Natural killer cell (primary cell): ENCODE results near the gene PELO. TPM values are rescaled to one million over a fixed set of nuclear protein-coding genes. Genes with fewer than 3 reads are reported as not detected.

Experiments used
- ATAC-seq, 3 donors: fragments of 150-1000 bp in 2 of 3; fragments of 200-7000 bp in 1 of 3; cut with Tn5 transposase; 1 replicate in 1 of 3; 2 replicates in 2 of 3; pipeline ENCODE4 v1.10.0; 2021; ENCODE audit warnings: mild to moderate bottlenecking in 2 of 3, moderate library complexity in 2 of 3
- DNase-seq, 2 donors: peaks; one replicate each; pipeline versions ENCODE4 v3.0.0 to v3.0.0-alpha.2; 2013 to 2021; ENCODE audit warnings: mixed read lengths in 1 of 2
- H3K27ac ChIP-seq: one replicate; pipeline ENCODE4 v1.5.1; 2013; ENCODE audit warnings: mild to moderate bottlenecking, low read length
- H3K27me3 ChIP-seq: one replicate; pipeline ENCODE4 v1.6.1; 2013; ENCODE audit warnings: low read length; ENCODE audit not compliant: control insufficient read depth, insufficient read depth
- H3K36me3 ChIP-seq: one replicate; pipeline ENCODE4 v1.6.1; 2013; ENCODE audit warnings: low read length; ENCODE audit not compliant: control insufficient read depth, insufficient read depth
- H3K4me1 ChIP-seq: one replicate; pipeline ENCODE4 v1.6.1; 2013; ENCODE audit warnings: low read length; ENCODE audit not compliant: control insufficient read depth, insufficient read depth
- H3K4me3 ChIP-seq: one replicate; pipeline ENCODE4 v1.5.1; 2013; ENCODE audit warnings: low read length
- H3K9me3 ChIP-seq: one replicate; pipeline ENCODE4 v1.6.1; 2013; ENCODE audit warnings: low read length; ENCODE audit not compliant: control insufficient read depth, insufficient read depth
- H3K27ac Mint-ChIP-seq, 2 donors: one replicate each; pipeline ENCODE4 v1.8.0; 2022; ENCODE audit warnings: mild to moderate bottlenecking in 2 of 2, mixed read lengths in 2 of 2, moderate library complexity in 1 of 2
- H3K27me3 Mint-ChIP-seq, 2 donors: one replicate each; pipeline ENCODE4 v1.8.0; 2022; ENCODE audit warnings: low read depth in 2 of 2, mixed read lengths in 2 of 2
- H3K36me3 Mint-ChIP-seq: one replicate; pipeline ENCODE4 v1.8.0; 2022; ENCODE audit warnings: mixed read lengths
- H3K4me1 Mint-ChIP-seq, 2 donors: one replicate each; pipeline ENCODE4 v1.8.0; 2022; ENCODE audit warnings: mixed read lengths in 2 of 2
- H3K4me3 Mint-ChIP-seq: one replicate; pipeline ENCODE4 v1.8.0; 2022; ENCODE audit warnings: mild to moderate bottlenecking, moderate library complexity, mixed read lengths
- H3K9me3 Mint-ChIP-seq, 2 donors: one replicate each; pipeline ENCODE4 v1.8.0; 2022; ENCODE audit warnings: mixed read lengths in 2 of 2
- WGBS: methylation state at CpG from one replicate; pipeline ENCODE4 v1.1.7; 2013; ENCODE audit warnings: missing lambda C conversion rate; ENCODE audit not compliant: insufficient coverage; 5-methylcytosine and 5-hydroxymethylcytosine counted together
- intact Hi-C: fragments of 100-400 bp; cut with micrococcal nuclease; formaldehyde crosslinking; loops from one replicate; pipeline ENCODE4 v1.14.2; 2022
- total RNA-seq, 4 donors: library from RNA; stranded (reverse); fragments of 120-200 nt in 1 of 4; gene quantifications; one replicate each; pipeline versions ENCODE4 v1.2.3 to v1.2.4, GENCODE V29; 2013 to 2022
- TF ChIP-seq, protein P1 (sequence below): fragments of 200-600 bp; IDR thresholded peaks from one replicate; pipeline ENCODE4 v1.8.0; 2022; ENCODE audit warnings: antibody characterized with exemption

The PELO gene
- total RNA-seq, 3 donors from 2014 or later (not counting 1 experiment from before 2014, with no cell fraction given), result 2.6 to 3.9 (median 3.7) TPM

DNA sequence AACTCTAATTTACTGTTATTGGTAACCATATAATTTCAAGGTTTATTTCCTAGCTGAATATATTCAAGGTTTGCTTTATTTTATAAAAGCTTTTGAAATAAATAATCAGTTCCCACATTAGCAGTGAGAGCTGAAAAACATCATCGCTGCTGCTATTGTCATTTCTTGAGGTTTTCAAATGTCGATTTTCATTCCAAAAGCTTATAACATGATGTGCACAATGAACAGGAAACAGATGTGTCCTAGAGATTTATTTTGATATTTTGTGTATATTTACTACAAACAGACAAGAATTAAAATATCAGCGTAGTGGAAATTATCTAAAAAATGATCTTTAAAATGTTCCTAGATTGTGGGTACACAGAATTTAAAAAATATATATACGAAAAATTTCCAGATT, 10.5 kb upstream of the PELO start:
- Mint-ChIP-seq H3K4me3 (no peak overlapping the region), H3K9me3 (no peaks in the 10 kb centered on the region), H3K36me3 (no peaks in the 10 kb centered on the region), H3K4me1 (peaks cover 25 to 33% of the 10 kb centered on the region in 2 donors), H3K27me3 (peaks cover 16 to 40% of the 10 kb centered on the region in 2 donors), H3K27ac (no peak overlapping the region)
- TF ChIP-seq, protein P1, sequence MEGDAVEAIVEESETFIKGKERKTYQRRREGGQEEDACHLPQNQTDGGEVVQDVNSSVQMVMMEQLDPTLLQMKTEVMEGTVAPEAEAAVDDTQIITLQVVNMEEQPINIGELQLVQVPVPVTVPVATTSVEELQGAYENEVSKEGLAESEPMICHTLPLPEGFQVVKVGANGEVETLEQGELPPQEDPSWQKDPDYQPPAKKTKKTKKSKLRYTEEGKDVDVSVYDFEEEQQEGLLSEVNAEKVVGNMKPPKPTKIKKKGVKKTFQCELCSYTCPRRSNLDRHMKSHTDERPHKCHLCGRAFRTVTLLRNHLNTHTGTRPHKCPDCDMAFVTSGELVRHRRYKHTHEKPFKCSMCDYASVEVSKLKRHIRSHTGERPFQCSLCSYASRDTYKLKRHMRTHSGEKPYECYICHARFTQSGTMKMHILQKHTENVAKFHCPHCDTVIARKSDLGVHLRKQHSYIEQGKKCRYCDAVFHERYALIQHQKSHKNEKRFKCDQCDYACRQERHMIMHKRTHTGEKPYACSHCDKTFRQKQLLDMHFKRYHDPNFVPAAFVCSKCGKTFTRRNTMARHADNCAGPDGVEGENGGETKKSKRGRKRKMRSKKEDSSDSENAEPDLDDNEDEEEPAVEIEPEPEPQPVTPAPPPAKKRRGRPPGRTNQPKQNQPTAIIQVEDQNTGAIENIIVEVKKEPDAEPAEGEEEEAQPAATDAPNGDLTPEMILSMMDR, result no peak
- intact Hi-C loops, result loop anchor here (5.0 kb wide), 1 partner anchor 35 kb away; no protein-coding TSS in a partner anchor
- 56% methylated on average over 2 of the region's 4 CpGs for WGBS
- Histone ChIP-seq H3K27ac (no peak overlapping the region), H3K27me3 (no peaks in the 10 kb centered on the region), H3K36me3 (no peaks in the 10 kb centered on the region), H3K4me1 (peaks cover 7% of the 10 kb centered on the region), H3K4me3 (no peak overlapping the region), H3K9me3 (no peaks in the 10 kb centered on the region)
- DNase-seq (no peak), ATAC-seq (no peak)

DNA sequence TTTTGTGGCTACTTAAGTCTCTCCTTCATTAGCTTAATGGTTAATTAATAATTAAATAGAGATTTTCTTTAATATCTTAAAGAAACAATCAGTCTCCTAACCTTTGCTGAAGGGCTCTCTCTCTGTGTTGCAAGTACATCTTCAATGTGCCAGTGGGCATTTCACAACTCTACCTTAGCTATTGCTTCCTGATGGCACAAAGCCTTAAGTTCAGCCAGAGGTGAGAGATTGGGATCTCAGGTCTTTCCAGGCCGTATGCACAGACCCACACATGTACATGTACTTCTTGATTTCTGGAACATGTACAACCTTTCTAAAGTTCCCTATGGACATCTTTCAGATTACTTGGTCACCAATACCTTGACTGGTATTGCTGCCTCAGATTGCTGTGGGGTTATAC, 8.9 kb upstream of the PELO start:
- no peaks in the 10 kb centered on the region for H3K36me3 ChIP-seq
- H3K4me1 Mint-ChIP-seq, result peaks cover 19% of the 10 kb centered on the region in 2 donors
- no peak overlapping the region for H3K27ac ChIP-seq
- peaks cover 7% of the 10 kb centered on the region for H3K4me1 ChIP-seq
- no peaks in the 10 kb centered on the region for H3K9me3 Mint-ChIP-seq
- intact Hi-C loops, result loop anchor here (5.0 kb wide), 1 partner anchor 36 kb away; no protein-coding TSS in a partner anchor
- peaks cover 18 to 26% of the 10 kb centered on the region in 2 donors for H3K27me3 Mint-ChIP-seq
- no peak overlapping the region for H3K4me3 ChIP-seq
- TF ChIP-seq, protein P1, result no peak
- H3K4me3 Mint-ChIP-seq, result no peak overlapping the region
- DNase-seq, result no peak
- no peaks in the 10 kb centered on the region for H3K9me3 ChIP-seq
- H3K27me3 ChIP-seq, result no peaks in the 10 kb centered on the region
- WGBS, result 93% methylated on average over 1 of the region's 1 CpG
- ATAC-seq, result no peak
- H3K27ac Mint-ChIP-seq, result no peak overlapping the region
- H3K36me3 Mint-ChIP-seq, result no peaks in the 10 kb centered on the region

DNA sequence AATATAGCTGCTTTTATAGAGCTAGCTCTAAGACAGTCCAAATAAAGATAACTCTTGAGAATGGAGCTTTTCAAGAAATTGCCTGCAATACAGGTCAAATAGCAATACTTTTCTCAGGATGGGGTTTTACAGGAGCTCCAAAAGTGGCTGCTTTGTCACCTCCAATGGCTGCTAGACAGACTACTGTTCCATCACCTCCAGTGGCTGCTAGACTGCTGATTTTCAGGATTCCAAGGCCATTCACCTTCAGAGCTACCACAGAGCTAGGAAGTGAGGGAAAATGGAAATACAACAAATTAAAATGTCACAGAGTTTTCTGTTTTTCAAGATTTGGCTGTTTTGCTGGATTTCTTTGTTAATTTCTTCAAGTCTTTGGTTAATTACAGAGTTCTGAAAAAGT, 8.5 kb upstream of the PELO start:
- DNase-seq (no peak), ATAC-seq (no peak)
- no peaks in the 10 kb centered on the region for H3K36me3 ChIP-seq
- no peak overlapping the region for H3K4me3 ChIP-seq
- no peak overlapping the region for H3K27ac ChIP-seq
- intact Hi-C loops, result loop anchor here (5.0 kb wide), 1 partner anchor 37 kb away; no protein-coding TSS in a partner anchor
- peaks cover 7% of the 10 kb centered on the region for H3K4me1 ChIP-seq
- TF ChIP-seq, protein P1, result no peak
- no peaks in the 10 kb centered on the region for H3K27me3 ChIP-seq
- Mint-ChIP-seq H3K4me3 (no peak overlapping the region), H3K27ac (no peak overlapping the region), H3K9me3 (no peaks in the 10 kb centered on the region), H3K36me3 (no peaks in the 10 kb centered on the region), H3K4me1 (peaks cover 15% of the 10 kb centered on the region in 2 donors), H3K27me3 (peaks cover 14 to 22% of the 10 kb centered on the region in 2 donors)
- no peaks in the 10 kb centered on the region for H3K9me3 ChIP-seq
